ENCODE results near the gene DTWD2.

The DTWD2 gene, protein sequence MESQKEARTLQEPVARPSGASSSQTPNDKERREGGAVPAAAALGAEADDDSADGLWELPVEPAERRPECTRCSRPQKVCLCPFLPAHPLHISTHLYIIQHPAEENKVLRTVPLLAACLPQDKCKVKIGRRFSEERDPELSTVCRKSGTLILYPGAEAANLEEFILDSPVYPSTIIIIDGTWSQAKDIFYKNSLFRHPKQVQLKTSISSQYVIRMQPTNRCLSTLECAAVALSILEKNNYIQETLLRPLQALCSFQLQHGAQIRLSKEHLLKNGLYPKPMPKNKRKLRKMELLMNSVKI

GRCh38 chr5:118987988-118988865, at the start of gene DTWD2:
Gene DTWD2, minus strand, starts transcription at chr5:118988547. Its CDS starts 36 bp downstream, at chr5:118988511.
- in situ Hi-C loops (cut with MboI; ENCODE audit: low sequenced_read_pairs): loop anchor here (25.0 kb wide), 1 partner anchor 424 kb away; no protein-coding TSS in a partner anchor

DNA sequence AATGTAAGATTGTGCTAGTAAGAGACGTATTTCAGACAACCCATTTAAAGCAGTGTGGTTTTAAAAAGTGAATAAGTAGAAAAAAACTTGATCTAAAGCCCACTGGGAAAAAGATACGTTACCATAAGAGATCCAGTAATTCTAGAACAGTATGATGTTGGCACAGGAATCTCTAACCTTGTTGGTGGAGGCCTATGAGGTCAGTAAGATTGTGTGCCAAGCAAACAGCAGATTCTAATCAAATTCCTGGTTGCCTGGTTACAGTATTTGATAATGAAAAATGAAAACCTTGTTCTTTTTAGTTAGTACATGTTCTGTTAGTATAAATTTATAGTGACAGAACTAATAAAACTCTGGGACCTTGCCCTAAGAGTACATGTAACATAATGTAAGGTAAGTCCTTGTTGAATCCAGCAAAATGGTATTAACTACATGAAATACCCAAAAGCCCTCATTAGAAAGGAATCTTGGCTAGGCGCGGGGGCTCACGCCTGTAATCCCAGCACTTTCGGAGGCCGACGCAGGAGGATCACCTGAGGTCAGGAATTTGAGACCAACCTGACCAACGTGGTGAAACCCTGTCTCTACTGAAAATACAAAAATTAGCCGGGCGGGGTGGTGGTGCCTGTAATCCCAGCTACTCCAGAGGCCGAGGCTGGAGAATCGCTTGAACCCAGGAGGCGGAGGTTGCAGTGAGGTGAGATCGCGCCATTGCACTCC, 49.3 kb upstream of the DTWD2 start:
- in situ Hi-C loops (cut with MboI; ENCODE audit: low sequenced_read_pairs): no loop called here

GRCh38 chr5:119036101-119036762, 47.9 kb upstream of the DTWD2 start:
- in situ Hi-C loops (cut with MboI; ENCODE audit: low sequenced_read_pairs): no loop called here

GRCh38 chr5:119033135-119033534, 44.8 kb upstream of the DTWD2 start:
- in situ Hi-C loops (cut with MboI; ENCODE audit: low sequenced_read_pairs): no loop called here

- in situ Hi-C loops (cut with MboI; ENCODE audit: low sequenced_read_pairs): no loop called here
Measured at GRCh38 chr5:119032656-119033055, 44.3 kb upstream of the DTWD2 start.

- in situ Hi-C loops (cut with MboI; ENCODE audit: low sequenced_read_pairs): no loop called here
Measured at GRCh38 chr5:119031905-119032304, 43.6 kb upstream of the DTWD2 start.

DNA sequence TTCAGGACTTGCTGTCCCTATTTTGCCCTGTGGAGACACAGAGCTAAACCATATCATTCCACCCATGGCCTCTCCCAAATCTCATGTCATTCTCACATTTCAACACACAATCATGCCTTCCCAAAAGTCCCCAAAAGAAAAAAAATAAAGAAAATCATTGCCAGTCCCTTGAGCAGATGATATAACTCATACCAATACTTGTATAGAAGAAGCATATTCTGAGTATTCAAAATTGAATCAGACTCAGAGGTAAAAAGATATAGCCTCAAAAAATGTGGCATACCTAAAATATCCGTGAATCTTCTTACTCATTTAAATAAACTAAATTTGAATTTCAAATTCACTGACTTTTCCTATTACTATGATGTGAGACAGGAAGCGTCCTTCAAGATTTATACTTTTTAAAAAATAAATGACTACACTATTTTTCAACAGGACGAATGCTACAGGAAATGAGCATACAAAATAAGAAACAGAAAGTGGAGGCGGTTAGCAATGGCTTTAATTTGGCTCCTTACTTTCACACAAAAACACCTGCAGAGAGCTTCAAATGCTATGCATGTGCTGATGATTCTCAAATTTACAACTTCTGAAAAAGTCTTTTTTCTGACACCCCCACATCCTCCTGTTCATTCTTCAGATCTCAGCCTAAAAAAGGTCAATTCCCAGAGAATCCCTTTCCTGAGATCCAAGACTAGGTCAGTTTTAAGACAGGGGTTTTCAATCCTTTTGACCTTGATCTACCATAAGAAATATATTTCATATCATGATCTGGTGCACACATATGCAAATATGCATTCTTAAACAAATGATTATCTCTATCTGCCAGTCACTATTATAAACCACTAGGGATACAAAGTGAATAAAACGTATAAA, 42.9 kb upstream of the DTWD2 start:
- in situ Hi-C loops (cut with MboI; ENCODE audit: low sequenced_read_pairs): no loop called here

GRCh38 chr5:119028575-119028974, 40.2 kb upstream of the DTWD2 start:
- in situ Hi-C loops (cut with MboI; ENCODE audit: low sequenced_read_pairs): no loop called here

GRCh38 chr5:119022773-119023172, 34.4 kb upstream of the DTWD2 start:
- in situ Hi-C loops (cut with MboI; ENCODE audit: low sequenced_read_pairs): no loop called here

DNA sequence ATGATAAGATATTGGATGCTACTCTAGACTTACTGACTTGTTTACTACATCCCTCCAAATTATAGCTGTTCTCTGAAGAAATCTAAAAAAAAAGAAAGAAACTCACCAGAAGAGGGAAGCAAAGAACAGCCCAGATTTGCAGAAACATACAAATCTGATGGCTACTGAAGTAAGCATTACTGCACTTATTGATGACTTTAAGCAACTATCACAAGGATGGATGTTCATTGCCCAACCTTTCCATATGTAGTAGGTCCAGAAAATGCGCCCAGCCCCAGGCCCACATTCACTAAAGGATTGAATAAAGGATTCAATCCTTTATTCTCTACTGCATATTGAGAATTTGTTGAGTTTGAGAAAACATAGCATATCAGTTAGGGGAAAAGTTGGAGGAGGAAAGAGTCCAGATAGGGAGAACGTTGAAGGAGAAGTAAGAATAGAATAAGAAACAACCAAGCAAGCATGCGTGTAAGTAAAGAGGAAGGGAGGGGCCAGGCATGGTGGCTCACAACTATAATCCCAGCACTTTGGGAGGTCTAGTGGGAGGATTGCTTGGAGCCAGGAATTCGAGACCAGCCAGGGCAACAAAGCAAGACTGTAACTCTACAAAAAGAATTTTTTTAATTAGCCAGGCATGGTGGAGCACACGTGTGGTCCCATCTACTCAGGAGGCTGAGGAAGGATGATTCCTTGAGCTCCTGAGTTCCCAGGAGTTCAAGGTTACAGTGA, 33.8 kb upstream of the DTWD2 start:
- in situ Hi-C loops (cut with MboI; ENCODE audit: low sequenced_read_pairs): no loop called here

- in situ Hi-C loops (cut with MboI; ENCODE audit: low sequenced_read_pairs): no loop called here
Measured at GRCh38 chr5:119021149-119021732, 32.9 kb upstream of the DTWD2 start.

DNA sequence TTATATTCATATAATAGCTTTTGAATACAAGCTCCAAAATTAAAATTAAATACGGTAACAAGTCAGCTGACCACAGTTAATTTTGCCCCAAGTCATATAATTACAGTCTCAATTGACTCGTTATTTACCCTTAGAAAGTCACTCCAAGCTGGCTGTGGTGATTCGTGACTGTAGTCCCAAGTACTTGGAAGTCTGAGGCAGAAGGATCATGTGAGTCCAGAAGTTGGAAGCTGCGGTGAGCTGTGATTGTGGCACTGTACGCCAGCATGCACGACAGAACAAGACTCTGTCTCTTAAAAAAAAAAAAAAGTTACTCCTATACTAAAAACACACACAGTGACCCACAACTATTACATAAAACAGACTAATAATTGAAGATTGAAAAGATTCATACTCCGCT, 31.6 kb upstream of the DTWD2 start:
- in situ Hi-C loops (cut with MboI; ENCODE audit: low sequenced_read_pairs): no loop called here

GRCh38 chr5:119019501-119019900, 31.2 kb upstream of the DTWD2 start:
- in situ Hi-C loops (cut with MboI; ENCODE audit: low sequenced_read_pairs): no loop called here

GRCh38 chr5:119017994-119018393, 29.6 kb upstream of the DTWD2 start:
- in situ Hi-C loops (cut with MboI; ENCODE audit: low sequenced_read_pairs): no loop called here

- in situ Hi-C loops (cut with MboI; ENCODE audit: low sequenced_read_pairs): no loop called here
Measured at GRCh38 chr5:119016125-119016774, 27.9 kb upstream of the DTWD2 start.

GRCh38 chr5:119011186-119011585, 22.8 kb upstream of the DTWD2 start:
- in situ Hi-C loops (cut with MboI; ENCODE audit: low sequenced_read_pairs): no loop called here

GRCh38 chr5:119010206-119010605, 21.9 kb upstream of the DTWD2 start:
- in situ Hi-C loops (cut with MboI; ENCODE audit: low sequenced_read_pairs): no loop called here

DNA sequence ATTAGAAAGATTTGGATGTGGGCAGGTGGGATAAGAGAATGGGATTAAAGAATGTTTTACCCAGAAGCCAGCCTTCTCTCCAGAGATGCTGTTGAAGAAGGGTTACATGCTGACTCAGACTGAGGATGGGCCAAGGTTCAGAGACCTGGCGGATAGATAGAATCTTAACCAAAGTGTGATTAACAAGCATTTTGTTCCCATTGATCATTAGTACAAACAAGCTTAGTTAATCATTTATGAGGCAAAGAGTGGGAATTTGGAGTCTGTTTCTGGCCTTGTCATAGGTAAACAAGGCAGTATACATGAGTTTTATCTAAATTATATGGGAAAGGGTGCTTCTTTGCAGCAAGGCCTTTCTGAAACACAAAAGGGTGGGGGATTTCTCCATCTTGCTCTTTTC, 20.8 kb upstream of the DTWD2 start:
- in situ Hi-C loops (cut with MboI; ENCODE audit: low sequenced_read_pairs): no loop called here
